8988T (cell line): ENCODE data around the gene ARMCX1.
"Not testable (repeated sequence)": the region's sequence is repeated elsewhere in the genome, so short reads cannot be mapped to it uniquely, and the experiment has no call there.

ENCODE experiments used
- DNase-seq: peaks from one replicate; pipeline ENCODE4 v3.0.0; 2011

The ARMCX1 gene

GRCh38 chrX:101550362-101550750, at the start of gene ARMCX1:
TSS of gene ARMCX1 (plus strand) at chrX:101550547. CDS start at chrX:101552931, 2,384 bp downstream.
- DNase-seq: peak; percentile 21

- DNase-seq: not testable (repeated sequence)
These were observed 47.4 kb upstream of the ARMCX1 start for GRCh38 chrX:101502929-101503328.

- DNase-seq: no peak
These were observed 43.0 kb upstream of the ARMCX1 start for GRCh38 chrX:101507372-101507771.

GRCh38 chrX:101507986-101508385, 42.4 kb upstream of the ARMCX1 start:
- DNase-seq: no peak

DNA sequence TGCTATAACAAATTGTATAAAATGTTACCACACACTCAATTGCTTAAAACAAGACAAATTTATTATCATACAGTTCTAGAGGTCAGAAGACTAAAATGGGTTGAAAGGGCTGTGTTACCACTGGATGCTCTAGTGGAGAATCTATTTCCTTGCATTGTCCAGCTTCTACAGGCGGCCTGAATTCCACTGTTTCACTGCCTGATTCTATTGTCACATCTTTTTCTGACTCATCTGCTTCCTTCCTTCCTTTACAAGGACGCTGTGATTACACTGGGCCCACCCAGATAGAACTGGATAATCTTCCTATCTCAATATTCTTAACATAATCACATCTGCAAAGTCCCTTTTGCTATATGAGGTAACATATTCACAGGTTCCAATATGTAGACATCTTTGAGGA, 19.4 kb upstream of the ARMCX1 start:
- no peak for DNase-seq

GRCh38 chrX:101539116-101539515, 11.2 kb upstream of the ARMCX1 start:
- no peak for DNase-seq

DNA sequence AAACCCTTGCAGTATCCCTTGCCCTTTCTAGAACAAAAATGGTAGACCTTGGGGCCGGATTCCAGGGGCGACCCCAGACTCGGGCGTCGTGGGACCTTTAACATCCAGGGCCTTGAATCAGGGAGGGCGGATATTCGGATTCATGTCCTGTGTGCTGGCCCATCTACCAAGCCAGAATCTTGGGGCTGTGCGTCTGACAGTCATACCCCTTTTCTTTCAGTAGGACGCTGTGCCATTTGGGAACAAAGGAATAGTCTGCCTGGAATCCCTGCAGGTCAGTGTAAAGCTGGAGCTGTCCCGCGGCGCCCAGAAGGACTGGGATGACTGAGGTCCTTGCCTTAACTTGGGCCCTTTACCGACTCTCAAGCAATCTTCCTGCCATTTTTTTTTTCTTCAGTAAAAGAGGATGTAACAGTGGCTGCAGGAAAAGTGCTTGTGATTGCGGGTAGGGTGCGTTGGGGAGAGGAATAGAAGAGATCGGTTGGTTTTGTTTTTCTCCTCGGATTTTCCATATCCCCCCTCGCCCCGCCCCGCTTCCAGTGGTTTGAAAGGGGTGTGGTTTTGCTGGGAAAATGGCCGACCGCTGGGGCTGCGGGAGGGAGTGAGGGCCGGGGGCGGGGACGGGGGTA, 518 bp downstream of the ARMCX1 start:
- peak; percentile 24 for DNase-seq

GRCh38 chrX:101551380-101551767, 1.0 kb downstream of the ARMCX1 start:
- DNase-seq: no peak

- DNase-seq: no peak
These were observed 2.4 kb downstream of the ARMCX1 start for GRCh38 chrX:101552714-101553113.

DNA sequence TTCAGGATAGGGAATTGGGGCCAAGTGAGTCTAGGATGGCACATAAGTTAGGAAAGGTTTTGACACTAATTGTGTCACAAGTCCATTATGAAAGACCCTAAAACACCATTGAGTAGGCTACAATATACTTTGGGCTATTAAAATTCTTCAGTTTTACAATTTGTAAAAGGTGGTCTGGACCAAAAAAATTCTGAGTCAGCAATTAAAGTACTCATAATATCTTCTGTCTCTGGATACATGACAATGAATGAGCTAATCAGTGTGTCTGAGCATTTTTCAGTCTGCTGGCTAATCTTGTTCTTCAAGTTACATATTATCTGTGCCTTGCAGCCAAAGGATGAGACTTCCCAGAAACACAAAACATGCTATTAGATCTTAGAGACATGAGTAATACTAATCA, 14.3 kb downstream of the ARMCX1 start:
- DNase-seq: no peak

- DNase-seq: no peak
These were observed 45.5 kb downstream of the ARMCX1 start for GRCh38 chrX:101595739-101596419.

DNA sequence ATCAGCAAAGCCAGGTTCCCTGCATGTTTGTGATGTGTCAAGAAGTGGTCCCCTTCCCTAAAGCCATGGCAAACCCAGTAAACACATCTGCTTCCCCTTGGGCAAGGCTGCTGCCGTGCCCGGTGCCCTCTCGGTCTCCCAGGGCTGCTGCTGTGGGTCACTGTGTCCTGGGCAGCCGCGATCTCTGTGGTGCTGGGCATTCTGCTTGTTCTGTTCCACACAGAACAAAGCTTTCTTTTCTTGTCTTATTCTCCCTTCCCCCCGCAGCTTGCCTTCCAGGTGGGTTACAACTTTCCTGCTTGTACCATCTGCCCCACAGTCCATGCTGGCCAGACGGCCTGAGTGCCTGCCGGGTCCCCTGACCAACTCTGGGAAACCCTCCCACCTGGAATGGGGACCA, 49.2 kb downstream of the ARMCX1 start:
- DNase-seq: not testable (repeated sequence)

GRCh38 chrX:101602077-101602476, 51.7 kb downstream of the ARMCX1 start:
- DNase-seq: no peak
